Measurements from ENCODE around the gene PLEKHJ1. TPM values are rescaled to one million over a fixed set of nuclear protein-coding genes. Genes with fewer than 3 reads are reported as not detected.

The PLEKHJ1 gene
- total and polyA plus RNA-seq, 4 donors, result 22.2 to 44.5 (median 37.0) TPM

GRCh38 chr19:2221250-2221831 lies 14.8 kb downstream of the PLEKHJ1 start:
- Histone ChIP-seq H3K36me3 (ENCODE audit: control insufficient read depth in 4 of 4, insufficient read depth in 3 of 4, low read depth in 1 of 4, low read length in 3 of 4) (peaks cover 10 to 62% (median 16%) of the 10 kb centered on the region in 4 donors), H3K9ac (ENCODE audit: low read depth in 1 of 2, low read length in 2 of 2) (no peak overlapping the region), H3K4me3 (ENCODE audit: low read depth in 1 of 3, low read length in 3 of 3) (no peak overlapping the region), H3K4me1 (ENCODE audit: control insufficient read depth in 4 of 4, insufficient read depth in 4 of 4, low read length in 3 of 4) (no peaks in the 10 kb centered on the region), H3K27me3 (ENCODE audit: control insufficient read depth in 4 of 4, insufficient read depth in 4 of 4, low read length in 3 of 4) (no peaks in the 10 kb centered on the region), H3K27ac (ENCODE audit: low read depth in 1 of 2, low read length in 2 of 2) (no peak overlapping the region), H3K9me3 (ENCODE audit: control insufficient read depth in 4 of 4, low read length in 3 of 4) (no peaks in the 10 kb centered on the region)
- no peak for TF ChIP-seq RAD21 (IDR thresholded peaks at IDR 0.05)
- 84% methylated on average over 20 of the region's 20 CpGs for WGBS
- DNase-seq (ENCODE audit: low spot score), result no peak

GRCh38 chr19:2219726-2220125 lies 16.4 kb downstream of the PLEKHJ1 start:
- no peak overlapping the region for H3K4me3 ChIP-seq (ENCODE audit: low read depth in 1 of 3, low read length in 3 of 3)
- H3K27me3 ChIP-seq (ENCODE audit: control insufficient read depth in 4 of 4, insufficient read depth in 4 of 4, low read length in 3 of 4), result no peaks in the 10 kb centered on the region
- no peak for TF ChIP-seq YY1 (IDR thresholded peaks at IDR 0.05)
- TF ChIP-seq GABPA (IDR thresholded peaks at IDR 0.05 in 1 of 2, conservative IDR thresholded peaks at IDR 0.05 in 1 of 2), result no peak
- no peak for TF ChIP-seq TAF1 (conservative IDR thresholded peaks at IDR 0.05)
- TF ChIP-seq ZBTB33 (IDR thresholded peaks at IDR 0.05), result no peak
- TF ChIP-seq MAX (IDR thresholded peaks at IDR 0.05), result no peak
- no peak for TF ChIP-seq HNF4A (conservative IDR thresholded peaks at IDR 0.05)
- no peak for TF ChIP-seq REST (IDR thresholded peaks at IDR 0.05)
- TF ChIP-seq RXRA (IDR thresholded peaks at IDR 0.05), result no peak
- no peak for TF ChIP-seq FOXA1 (IDR thresholded peaks at IDR 0.05)
- TF ChIP-seq FOXA2 (IDR thresholded peaks at IDR 0.05), result no peak
- no peak for TF ChIP-seq CTCF (IDR thresholded peaks at IDR 0.05; ENCODE audit: low read depth, low read length, missing input control)
- no peak for TF ChIP-seq RAD21 (IDR thresholded peaks at IDR 0.05)
- TF ChIP-seq HNF4G (IDR thresholded peaks at IDR 0.05), result no peak
- TF ChIP-seq NR2F2 (IDR thresholded peaks at IDR 0.05), result no peak
- no peak for TF ChIP-seq JUND (IDR thresholded peaks at IDR 0.05)
- TF ChIP-seq SP1 (IDR thresholded peaks at IDR 0.05), result no peak
- no peak for DNase-seq (ENCODE audit: low spot score)
- WGBS, result 96% methylated on average over 21 of the region's 21 CpGs
- H3K27ac ChIP-seq (ENCODE audit: low read depth in 1 of 2, low read length in 2 of 2), result no peak overlapping the region
- peaks cover 8 to 65% (median 19%) of the 10 kb centered on the region in 4 donors for H3K36me3 ChIP-seq (ENCODE audit: control insufficient read depth in 4 of 4, insufficient read depth in 3 of 4, low read depth in 1 of 4, low read length in 3 of 4)
- H3K4me1 ChIP-seq (ENCODE audit: control insufficient read depth in 4 of 4, insufficient read depth in 4 of 4, low read length in 3 of 4), result no peaks in the 10 kb centered on the region
- H3K9me3 ChIP-seq (ENCODE audit: control insufficient read depth in 4 of 4, low read length in 3 of 4), result no peaks in the 10 kb centered on the region
- no peak overlapping the region for H3K9ac ChIP-seq (ENCODE audit: low read depth in 1 of 2, low read length in 2 of 2)
